Nephron (organoid): ENCODE results near the gene IGBP1.
"Not testable (repeated sequence)": the region's sequence is repeated elsewhere in the genome, so short reads cannot be mapped to it uniquely, and the experiment has no call there.

Experiments
- H3K27ac Mint-ChIP-seq, 3 experiments: 2 replicates each; pipeline ENCODE4 v1.8.0; 2020; ENCODE audit warnings: mixed read lengths in 3 of 3, mild to moderate bottlenecking in 2 of 3, moderate library complexity in 1 of 3
- H3K27me3 Mint-ChIP-seq: 2 replicates; pipeline ENCODE4 v1.8.0; 2021; ENCODE audit warnings: low read depth, mild to moderate bottlenecking, moderate library complexity, mixed read lengths
- H3K36me3 Mint-ChIP-seq: 2 replicates; pipeline ENCODE4 v1.8.0; 2020; ENCODE audit warnings: low read depth, mixed read lengths
- H3K4me1 Mint-ChIP-seq: 2 replicates; pipeline ENCODE4 v1.8.0; 2020; ENCODE audit warnings: mixed read lengths
- H3K4me3 Mint-ChIP-seq, 3 experiments: 2 replicates each; pipeline ENCODE4 v1.8.0; 2020; ENCODE audit warnings: mild to moderate bottlenecking in 3 of 3, mixed read lengths in 3 of 3, moderate library complexity in 2 of 3
- H3K9me3 Mint-ChIP-seq: 2 replicates; pipeline ENCODE4 v1.8.0; 2020; ENCODE audit warnings: mixed read lengths
- TF ChIP-seq, protein P1 (sequence below), 3 experiments: fragments of 200-600 bp; sonication (generic); IDR thresholded peaks; one replicate each; pipeline ENCODE4 v1.5.0; 2021; ENCODE audit warnings: antibody characterized with exemption in 3 of 3; ENCODE audit not compliant: unreplicated experiment in 3 of 3

IGBP1 gene

DNA sequence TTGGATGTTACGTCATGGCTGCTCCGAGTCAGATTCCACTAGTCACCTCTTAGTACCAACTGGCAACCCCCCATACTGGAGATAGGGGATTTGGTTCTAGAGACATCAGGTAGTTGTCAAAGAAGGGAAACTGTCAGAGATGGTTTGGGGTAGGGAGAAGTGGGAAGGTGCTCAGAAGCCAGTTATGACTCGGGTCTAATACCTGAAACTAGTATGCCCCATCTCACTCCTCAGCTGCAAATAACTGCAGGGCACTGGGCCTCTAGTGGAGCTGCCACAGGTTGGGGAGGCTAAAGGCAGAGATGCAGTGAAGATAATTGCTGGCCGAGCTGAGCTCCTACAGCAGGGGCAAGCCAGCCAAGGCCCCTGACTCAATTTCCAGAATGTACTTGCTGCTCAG, 41.0 kb upstream of the IGBP1 start:
- Mint-ChIP-seq H3K27me3 (no peaks in the 10 kb centered on the region), H3K36me3 (no peaks in the 10 kb centered on the region)
- TF ChIP-seq, protein P1, sequence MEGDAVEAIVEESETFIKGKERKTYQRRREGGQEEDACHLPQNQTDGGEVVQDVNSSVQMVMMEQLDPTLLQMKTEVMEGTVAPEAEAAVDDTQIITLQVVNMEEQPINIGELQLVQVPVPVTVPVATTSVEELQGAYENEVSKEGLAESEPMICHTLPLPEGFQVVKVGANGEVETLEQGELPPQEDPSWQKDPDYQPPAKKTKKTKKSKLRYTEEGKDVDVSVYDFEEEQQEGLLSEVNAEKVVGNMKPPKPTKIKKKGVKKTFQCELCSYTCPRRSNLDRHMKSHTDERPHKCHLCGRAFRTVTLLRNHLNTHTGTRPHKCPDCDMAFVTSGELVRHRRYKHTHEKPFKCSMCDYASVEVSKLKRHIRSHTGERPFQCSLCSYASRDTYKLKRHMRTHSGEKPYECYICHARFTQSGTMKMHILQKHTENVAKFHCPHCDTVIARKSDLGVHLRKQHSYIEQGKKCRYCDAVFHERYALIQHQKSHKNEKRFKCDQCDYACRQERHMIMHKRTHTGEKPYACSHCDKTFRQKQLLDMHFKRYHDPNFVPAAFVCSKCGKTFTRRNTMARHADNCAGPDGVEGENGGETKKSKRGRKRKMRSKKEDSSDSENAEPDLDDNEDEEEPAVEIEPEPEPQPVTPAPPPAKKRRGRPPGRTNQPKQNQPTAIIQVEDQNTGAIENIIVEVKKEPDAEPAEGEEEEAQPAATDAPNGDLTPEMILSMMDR (IDR thresholded peaks at IDR 0.05; ENCODE audit: unreplicated experiment in 3 of 3), result no peak

DNA sequence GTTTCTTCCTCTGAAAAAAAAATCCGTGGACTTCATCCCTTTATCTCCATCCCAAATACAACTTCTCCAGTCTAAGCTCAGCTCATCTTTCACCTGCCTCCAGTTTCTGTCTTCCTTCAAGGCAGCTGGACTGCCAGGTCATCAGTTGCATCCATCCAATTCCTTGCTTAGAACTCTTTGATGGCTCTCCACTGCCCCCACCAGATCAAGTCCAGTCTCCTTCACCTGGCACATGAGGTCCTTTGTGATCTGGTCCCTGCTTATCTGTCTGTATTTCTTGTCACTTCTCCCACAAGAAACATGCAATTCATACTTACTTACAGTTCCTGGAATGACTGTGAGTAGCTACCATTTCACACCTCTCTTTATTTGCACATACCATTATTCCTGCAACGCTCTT, 37.2 kb upstream of the IGBP1 start:
- no peak overlapping the region for H3K27ac Mint-ChIP-seq
- H3K4me1 Mint-ChIP-seq, result no peaks in the 10 kb centered on the region
- TF ChIP-seq, protein P1 (IDR thresholded peaks at IDR 0.05; ENCODE audit: unreplicated experiment in 3 of 3), result no peak
- peaks cover 3% of the 10 kb centered on the region for H3K27me3 Mint-ChIP-seq
- no peak overlapping the region for H3K4me3 Mint-ChIP-seq
- peaks cover 21% of the 10 kb centered on the region for H3K9me3 Mint-ChIP-seq
- no peaks in the 10 kb centered on the region for H3K36me3 Mint-ChIP-seq

More for the DNA sequence above, 41.0 kb upstream of the IGBP1 start:
- Mint-ChIP-seq H3K4me1 (peaks cover 12% of the 10 kb centered on the region), H3K9me3 (peaks cover 12% of the 10 kb centered on the region), H3K4me3 (no peak overlapping the region), H3K27ac (no peak overlapping the region)

DNA sequence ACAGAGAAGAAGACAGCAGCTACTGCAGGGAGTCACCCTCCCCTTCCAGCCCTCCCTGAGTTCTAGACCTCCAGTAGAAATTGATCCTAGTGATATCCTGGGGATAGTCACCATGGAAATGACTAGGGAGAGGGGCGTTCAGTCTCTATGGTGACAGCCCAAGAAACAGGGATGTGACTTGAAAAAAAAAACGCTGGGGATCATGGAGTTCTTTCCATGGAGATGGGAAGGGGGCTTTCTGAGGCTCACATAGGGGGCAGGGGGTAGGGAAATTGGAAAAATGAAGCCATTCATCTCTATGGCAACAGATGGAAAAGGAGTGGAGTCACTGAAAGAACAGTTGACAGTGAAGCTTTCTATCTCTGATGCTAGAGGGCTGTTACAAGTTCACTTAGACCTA, 28.0 kb upstream of the IGBP1 start:
- TF ChIP-seq, protein P1 (IDR thresholded peaks at IDR 0.05; ENCODE audit: unreplicated experiment in 3 of 3), result no peak
- Mint-ChIP-seq H3K4me1 (no peaks in the 10 kb centered on the region), H3K27me3 (no peaks in the 10 kb centered on the region), H3K4me3 (no peak overlapping the region), H3K27ac (no peak overlapping the region), H3K9me3 (peaks cover 5% of the 10 kb centered on the region), H3K36me3 (no peaks in the 10 kb centered on the region)

DNA sequence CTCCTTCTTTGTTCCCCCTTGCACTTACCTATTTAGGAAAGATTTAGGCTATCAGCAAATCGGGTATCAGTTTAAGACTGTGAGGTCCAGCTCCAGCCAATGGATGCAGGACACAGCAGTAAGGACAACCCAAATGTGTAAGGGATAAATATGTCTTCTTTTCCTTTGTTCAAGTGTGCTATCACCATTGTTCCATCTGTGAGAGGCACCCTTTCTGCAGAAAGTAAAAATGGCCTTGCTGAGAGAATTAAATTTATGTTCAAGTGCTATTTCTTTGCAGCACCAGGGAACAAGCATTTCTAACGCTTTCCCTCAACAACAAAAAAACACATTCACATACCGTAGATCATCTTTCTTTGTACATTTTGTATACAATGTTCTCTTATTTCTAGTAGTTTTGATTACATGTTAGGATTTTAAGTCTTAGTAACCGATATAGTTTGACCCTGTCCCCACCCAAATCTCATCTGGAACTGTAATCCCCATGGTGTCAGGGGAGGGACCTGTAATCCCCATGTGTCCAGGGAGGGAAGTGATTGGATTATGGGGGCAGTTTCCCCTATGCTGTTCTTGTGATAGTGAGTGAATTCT, 21.7 kb upstream of the IGBP1 start:
- not testable (repeated sequence) for H3K27ac Mint-ChIP-seq, H3K36me3 Mint-ChIP-seq, H3K27me3 Mint-ChIP-seq, H3K4me3 Mint-ChIP-seq, H3K4me1 Mint-ChIP-seq
- peaks cover 14% of the 10 kb centered on the region for H3K9me3 Mint-ChIP-seq

DNA sequence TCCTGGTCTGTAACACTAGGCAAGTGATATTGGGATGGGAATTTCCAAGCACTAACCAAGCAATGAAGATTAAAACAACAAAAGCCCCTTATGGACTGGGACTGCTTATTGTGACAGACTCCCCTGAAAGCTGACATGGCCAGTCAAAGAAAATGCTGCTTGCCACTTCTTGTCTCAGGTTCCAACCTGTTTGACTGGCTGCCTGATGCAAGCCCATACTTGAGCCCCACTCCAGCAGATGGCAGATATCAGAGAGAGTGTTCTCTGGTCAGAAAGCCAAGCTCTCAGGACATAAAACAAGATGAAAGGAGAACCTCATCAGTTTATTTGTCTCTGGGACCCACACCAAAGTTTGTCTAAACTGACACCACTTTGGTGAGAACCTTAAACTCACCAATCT, 15.5 kb upstream of the IGBP1 start:
- Mint-ChIP-seq H3K27ac (no peak overlapping the region), H3K4me3 (no peak overlapping the region), H3K36me3 (peaks cover 4% of the 10 kb centered on the region), H3K4me1 (no peaks in the 10 kb centered on the region), H3K27me3 (no peaks in the 10 kb centered on the region), H3K9me3 (peaks cover 25% of the 10 kb centered on the region)
- TF ChIP-seq, protein P1 (IDR thresholded peaks at IDR 0.05; ENCODE audit: unreplicated experiment in 3 of 3), result no peak

DNA sequence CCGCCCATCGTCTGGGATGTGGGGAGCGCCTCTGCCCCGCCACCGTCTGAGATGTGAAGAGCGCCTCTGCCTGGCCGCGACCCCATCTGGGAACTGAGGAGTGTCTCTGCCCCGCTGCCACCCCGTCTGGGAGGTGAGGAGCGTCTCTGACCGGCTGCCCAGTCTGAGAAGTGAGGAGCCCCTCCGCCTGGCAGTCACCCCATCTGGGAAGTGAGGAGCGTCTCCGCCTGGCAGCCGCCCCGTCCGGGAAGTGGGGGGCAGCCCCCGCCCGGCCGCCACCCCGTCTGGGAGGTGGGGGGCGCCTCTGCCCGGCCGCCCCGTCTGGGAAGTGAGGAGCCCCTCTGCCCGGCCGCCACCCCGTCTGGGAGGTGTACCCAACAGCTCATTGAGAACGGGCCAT, 10.2 kb upstream of the IGBP1 start:
- not testable (repeated sequence) for H3K4me3 Mint-ChIP-seq, H3K27me3 Mint-ChIP-seq

DNA sequence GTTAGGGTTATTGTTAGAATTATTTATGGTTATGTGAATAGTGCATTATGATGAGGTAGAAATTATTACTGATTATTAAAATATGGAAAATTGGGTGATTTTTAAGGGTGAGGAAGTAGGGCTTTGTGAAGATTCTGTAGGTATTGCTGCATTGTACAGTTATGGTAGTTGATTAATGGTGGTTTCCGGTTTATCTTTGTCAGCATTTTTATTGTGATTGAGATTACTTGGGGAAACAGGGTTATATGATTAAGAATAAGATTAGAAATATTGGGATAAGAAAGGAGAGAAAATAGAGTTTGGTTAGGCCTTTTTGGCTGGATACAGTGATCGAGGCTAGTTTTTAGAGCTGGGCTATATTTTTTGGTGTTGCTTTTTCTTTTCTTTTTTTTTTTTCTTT, 8.6 kb upstream of the IGBP1 start:
- Mint-ChIP-seq H3K27me3 (no peaks in the 10 kb centered on the region), H3K36me3 (peaks cover 4% of the 10 kb centered on the region), H3K4me1 (no peaks in the 10 kb centered on the region), H3K27ac (no peak overlapping the region), H3K4me3 (no peak overlapping the region), H3K9me3 (peaks cover 22% of the 10 kb centered on the region)
- TF ChIP-seq, protein P1 (IDR thresholded peaks at IDR 0.05; ENCODE audit: unreplicated experiment in 3 of 3), result no peak

More for the DNA sequence above, 10.2 kb upstream of the IGBP1 start:
- H3K9me3 Mint-ChIP-seq, result peaks cover 24% of the 10 kb centered on the region
- H3K36me3 Mint-ChIP-seq, H3K27ac Mint-ChIP-seq, H3K4me1 Mint-ChIP-seq: not testable (repeated sequence)
